Measurements from ENCODE around the gene OTX1. TPM values are rescaled to one million over a fixed set of nuclear protein-coding genes. Genes with fewer than 3 reads are reported as not detected.

Gene OTX1
- total RNA-seq, 1 donor from 2014 or later = 0.87 TPM

- Mint-ChIP-seq H3K36me3 (peaks cover 14% of the 10 kb centered on the region), H3K27ac (no peak overlapping the region), H3K4me1 (no peaks in the 10 kb centered on the region), H3K27me3 (ENCODE audit: low read depth) (no peaks in the 10 kb centered on the region), H3K4me3 (no peak overlapping the region), H3K9me3 (no peaks in the 10 kb centered on the region)
- no peak for DNase-seq (ENCODE audit: low spot score in 2 of 2, unreplicated experiment in 2 of 2)
- TF ChIP-seq, protein P1, sequence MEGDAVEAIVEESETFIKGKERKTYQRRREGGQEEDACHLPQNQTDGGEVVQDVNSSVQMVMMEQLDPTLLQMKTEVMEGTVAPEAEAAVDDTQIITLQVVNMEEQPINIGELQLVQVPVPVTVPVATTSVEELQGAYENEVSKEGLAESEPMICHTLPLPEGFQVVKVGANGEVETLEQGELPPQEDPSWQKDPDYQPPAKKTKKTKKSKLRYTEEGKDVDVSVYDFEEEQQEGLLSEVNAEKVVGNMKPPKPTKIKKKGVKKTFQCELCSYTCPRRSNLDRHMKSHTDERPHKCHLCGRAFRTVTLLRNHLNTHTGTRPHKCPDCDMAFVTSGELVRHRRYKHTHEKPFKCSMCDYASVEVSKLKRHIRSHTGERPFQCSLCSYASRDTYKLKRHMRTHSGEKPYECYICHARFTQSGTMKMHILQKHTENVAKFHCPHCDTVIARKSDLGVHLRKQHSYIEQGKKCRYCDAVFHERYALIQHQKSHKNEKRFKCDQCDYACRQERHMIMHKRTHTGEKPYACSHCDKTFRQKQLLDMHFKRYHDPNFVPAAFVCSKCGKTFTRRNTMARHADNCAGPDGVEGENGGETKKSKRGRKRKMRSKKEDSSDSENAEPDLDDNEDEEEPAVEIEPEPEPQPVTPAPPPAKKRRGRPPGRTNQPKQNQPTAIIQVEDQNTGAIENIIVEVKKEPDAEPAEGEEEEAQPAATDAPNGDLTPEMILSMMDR (IDR thresholded peaks at IDR 0.05; ENCODE audit: unreplicated experiment) = no peak
Observed at GRCh38 chr2:63023444-63023843, 27.2 kb upstream of the OTX1 start.

DNA sequence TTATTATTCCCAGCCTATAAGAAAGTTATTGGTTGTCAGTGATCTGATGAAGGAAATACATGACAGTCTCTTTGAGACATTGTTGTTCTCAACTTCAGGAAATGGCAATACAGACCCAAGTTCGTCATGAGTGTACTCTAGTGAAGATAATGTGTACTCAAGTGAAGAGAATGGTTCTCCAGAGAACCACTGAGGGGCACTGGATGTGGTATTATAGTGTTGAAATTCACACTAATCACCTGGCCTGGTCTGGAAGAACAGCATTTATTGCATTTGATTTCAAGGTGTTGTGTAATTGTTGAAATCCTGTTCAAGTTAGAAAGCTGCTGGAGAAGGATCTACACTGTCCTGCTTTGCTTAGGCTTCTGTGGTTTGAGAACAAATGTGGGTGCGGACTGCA lies 23.4 kb upstream of the OTX1 start:
- Mint-ChIP-seq H3K4me1 (no peaks in the 10 kb centered on the region), H3K36me3 (peaks cover 13% of the 10 kb centered on the region), H3K9me3 (no peaks in the 10 kb centered on the region), H3K27ac (no peak overlapping the region), H3K4me3 (no peak overlapping the region), H3K27me3 (ENCODE audit: low read depth) (no peaks in the 10 kb centered on the region)
- no peak for DNase-seq (ENCODE audit: low spot score in 2 of 2, unreplicated experiment in 2 of 2)
- TF ChIP-seq, protein P1 (IDR thresholded peaks at IDR 0.05; ENCODE audit: unreplicated experiment) = no peak

- Mint-ChIP-seq H3K4me3 (no peak overlapping the region), H3K4me1 (no peaks in the 10 kb centered on the region), H3K27me3 (ENCODE audit: low read depth) (no peaks in the 10 kb centered on the region), H3K27ac (no peak overlapping the region), H3K36me3 (peaks cover 6% of the 10 kb centered on the region), H3K9me3 (no peaks in the 10 kb centered on the region)
- DNase-seq (ENCODE audit: low spot score in 2 of 2, unreplicated experiment in 2 of 2) = no peak
- TF ChIP-seq, protein P1 (IDR thresholded peaks at IDR 0.05; ENCODE audit: unreplicated experiment) = no peak
Observed at GRCh38 chr2:63029058-63029457, 21.6 kb upstream of the OTX1 start.

DNA sequence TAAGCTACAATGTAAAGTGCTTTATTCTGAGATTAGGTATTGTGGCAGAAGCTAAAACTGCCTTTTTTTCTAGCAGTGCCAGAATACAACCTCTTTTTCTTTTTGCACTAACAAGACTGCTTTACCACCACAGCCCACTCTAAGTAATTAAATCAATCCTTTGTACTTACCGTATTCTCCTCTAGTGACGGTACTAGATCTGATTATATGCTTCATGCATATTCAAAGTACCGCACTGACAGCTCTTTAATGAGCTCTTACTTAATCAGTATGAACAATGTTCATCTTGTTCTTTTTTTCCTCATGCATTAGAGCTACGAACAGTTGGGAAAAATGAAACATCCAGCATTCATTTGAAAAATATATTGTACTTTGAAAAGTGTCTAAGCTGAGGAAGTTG lies 16.1 kb upstream of the OTX1 start:
- Mint-ChIP-seq H3K4me1 (no peaks in the 10 kb centered on the region), H3K36me3 (no peaks in the 10 kb centered on the region), H3K27me3 (ENCODE audit: low read depth) (no peaks in the 10 kb centered on the region), H3K4me3 (no peak overlapping the region), H3K27ac (no peak overlapping the region), H3K9me3 (no peaks in the 10 kb centered on the region)
- TF ChIP-seq, protein P1 (IDR thresholded peaks at IDR 0.05; ENCODE audit: unreplicated experiment) = no peak
- no peak for DNase-seq (ENCODE audit: low spot score in 2 of 2, unreplicated experiment in 2 of 2)

DNA sequence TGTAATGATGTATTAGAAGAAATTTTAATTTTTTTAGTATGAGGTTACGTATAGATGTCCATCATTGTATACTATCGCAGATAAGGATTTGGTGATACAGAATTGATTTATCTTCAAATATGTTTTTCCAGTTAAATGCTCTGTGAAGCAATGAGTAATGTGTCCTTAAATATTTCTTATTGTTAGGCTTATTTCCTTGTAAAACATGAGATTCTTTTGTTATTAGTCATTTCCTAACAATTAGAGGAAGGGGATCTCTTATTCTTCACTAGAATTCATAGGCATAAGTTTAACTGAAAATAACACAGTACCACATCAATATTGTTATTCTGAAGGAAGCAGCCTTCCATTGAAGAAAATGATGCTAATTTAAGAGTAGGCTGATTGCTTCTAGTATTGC lies 15.5 kb upstream of the OTX1 start:
- Mint-ChIP-seq H3K4me1 (no peaks in the 10 kb centered on the region), H3K36me3 (no peaks in the 10 kb centered on the region), H3K4me3 (no peak overlapping the region), H3K27me3 (ENCODE audit: low read depth) (no peaks in the 10 kb centered on the region), H3K9me3 (no peaks in the 10 kb centered on the region), H3K27ac (no peak overlapping the region)
- DNase-seq (ENCODE audit: low spot score in 2 of 2, unreplicated experiment in 2 of 2) = no peak
- TF ChIP-seq, protein P1 (IDR thresholded peaks at IDR 0.05; ENCODE audit: unreplicated experiment) = no peak

DNA sequence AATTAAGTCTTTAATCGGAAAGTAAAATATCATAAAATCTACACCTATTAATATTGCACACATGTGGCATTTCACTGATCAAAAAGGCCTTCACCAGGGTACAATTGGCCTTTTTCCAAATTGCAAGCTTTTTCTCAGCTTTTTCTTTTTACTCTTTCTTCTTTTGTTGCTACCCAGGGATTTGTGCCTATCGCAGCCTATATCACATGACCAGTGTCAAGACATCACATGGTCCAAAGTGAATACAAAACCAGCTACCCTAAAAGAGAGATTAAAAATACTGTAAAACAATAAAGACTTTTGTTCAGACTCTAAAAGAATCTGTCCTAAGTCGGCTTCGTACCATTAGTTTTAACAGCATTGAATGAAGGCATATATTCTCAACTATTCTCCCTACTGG lies 15.0 kb upstream of the OTX1 start:
- H3K4me3 Mint-ChIP-seq = no peak overlapping the region
- H3K4me1 Mint-ChIP-seq = no peaks in the 10 kb centered on the region
- TF ChIP-seq, protein P1 (IDR thresholded peaks at IDR 0.05; ENCODE audit: unreplicated experiment) = no peak
- no peaks in the 10 kb centered on the region for H3K27me3 Mint-ChIP-seq (ENCODE audit: low read depth)
- H3K36me3 Mint-ChIP-seq = no peaks in the 10 kb centered on the region
- H3K9me3 Mint-ChIP-seq = no peaks in the 10 kb centered on the region
- DNase-seq (ENCODE audit: low spot score in 2 of 2, unreplicated experiment in 2 of 2) = no peak
- no peak overlapping the region for H3K27ac Mint-ChIP-seq

Data from mesothelial cell of epicardium (in vitro differentiated cells).